ENCODE measurements around the gene ERI2. TPM values are rescaled to one million over a fixed set of nuclear protein-coding genes. Genes with fewer than 3 reads are reported as not detected.
"Not testable (repeated sequence)": the region's sequence is repeated elsewhere in the genome, so short reads cannot be mapped to it uniquely, and the experiment has no call there.

Gene ERI2
- polyA plus RNA-seq, 12 donors = 14.9 to 28.7 (median 21.1) TPM; not detected in 1

DNA sequence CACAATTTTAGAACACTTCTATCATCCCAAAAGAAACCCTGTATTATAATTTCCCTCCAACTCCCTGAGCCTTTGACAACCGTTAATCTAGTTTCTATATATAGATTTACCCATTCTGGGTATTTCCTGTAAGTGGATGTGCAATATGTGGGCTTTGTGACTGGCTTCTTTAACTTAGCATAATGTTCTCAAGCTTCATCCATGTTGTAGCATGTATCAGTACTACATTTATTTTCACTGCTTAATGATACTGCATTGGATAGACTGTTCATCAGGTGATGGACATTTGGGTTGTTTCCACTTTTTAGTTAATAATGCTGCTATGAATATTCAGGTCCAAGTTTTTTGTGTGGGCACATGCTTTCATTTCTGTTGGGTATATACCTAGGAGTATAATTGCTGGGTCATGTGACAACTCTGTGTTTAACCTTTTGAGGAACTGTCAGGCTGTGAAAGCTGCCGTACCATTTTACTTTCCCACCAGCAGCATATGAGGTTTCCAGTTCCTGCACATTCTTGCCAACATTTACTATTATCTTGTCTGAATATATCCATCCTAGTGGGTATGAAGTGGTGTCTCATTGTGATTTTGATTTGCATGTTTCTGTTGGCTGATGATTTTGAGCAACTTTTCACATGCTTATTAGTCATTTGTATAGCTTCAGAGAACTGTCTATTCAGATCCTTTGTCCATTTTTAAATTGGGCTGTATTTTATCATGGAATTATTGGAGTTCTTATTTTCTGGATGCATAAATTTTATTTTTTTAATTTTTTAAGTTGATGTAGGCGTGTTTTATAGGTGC is 16.5 kb upstream of the ERI2 start:
- no peak for DNase-seq

DNA sequence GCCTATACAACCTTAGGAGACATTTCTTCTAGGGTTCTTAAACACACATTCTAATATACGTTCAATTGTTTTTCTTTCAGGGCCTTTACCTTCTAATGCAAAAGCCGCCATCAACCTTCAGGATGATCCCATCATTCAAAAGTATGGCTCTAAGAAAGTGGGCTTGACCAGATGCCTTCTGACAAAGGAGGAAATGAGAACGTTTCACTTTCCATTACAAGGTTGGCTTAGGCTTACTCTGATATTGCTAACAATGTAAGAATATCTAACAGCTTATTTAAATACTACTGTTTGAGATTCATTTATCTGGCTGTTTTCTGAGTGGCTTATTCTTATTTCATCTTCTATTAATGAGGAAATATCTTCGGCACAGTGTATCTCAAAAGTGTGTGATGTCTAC is 15.4 kb upstream of the ERI2 start:
- no peak for DNase-seq

DNA sequence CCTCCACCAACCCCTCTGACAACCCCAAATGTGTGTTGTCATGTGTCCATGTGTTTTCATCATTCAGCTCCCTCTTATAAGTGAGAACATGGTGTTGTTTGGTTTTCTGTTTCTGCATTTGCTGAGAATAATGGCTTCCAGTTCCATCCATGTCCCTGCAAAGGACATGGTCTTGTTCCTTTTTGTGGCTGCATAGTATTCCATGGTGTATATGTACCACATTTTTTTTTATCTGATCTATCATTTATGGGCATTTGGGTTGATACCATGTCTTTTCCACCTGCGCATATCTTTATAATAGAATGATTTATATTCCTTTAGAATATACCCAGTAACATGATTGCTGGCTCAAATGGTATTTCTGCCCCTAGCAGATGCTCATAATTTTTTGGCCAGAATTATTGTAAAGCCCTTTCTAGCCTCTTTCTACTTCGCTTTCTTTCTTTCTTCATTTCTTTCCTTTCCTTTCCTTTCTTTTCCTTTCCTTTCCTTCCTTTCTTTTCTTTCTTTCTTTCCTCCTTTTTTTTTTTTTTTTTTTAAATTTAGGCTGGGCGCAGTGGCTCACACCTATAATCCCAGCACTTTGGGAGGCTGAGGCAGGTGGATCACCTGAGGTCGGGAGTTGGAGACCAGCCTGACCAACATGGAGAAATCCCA is 12.8 kb upstream of the ERI2 start:
- DNase-seq = no peak

DNA sequence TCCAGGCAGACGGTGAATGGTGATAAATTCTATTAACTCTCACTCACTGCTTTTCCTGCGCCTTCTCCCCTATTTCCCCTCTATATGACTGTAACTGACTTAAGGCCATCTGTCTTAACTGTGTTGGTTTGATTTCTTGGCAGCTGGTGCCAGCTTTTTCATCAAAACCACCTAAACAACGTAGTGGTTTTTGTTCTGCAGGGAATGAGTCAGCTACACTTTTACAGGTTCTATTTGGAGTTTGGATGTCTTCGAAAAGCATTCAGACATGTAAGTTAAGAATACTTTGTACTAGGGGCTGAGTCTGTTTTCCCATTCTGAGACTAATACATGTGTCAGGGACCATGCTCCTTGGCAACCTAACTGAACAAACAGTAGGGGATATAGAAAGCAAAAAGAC is 8.5 kb upstream of the ERI2 start:
- DNase-seq = no peak

DNA sequence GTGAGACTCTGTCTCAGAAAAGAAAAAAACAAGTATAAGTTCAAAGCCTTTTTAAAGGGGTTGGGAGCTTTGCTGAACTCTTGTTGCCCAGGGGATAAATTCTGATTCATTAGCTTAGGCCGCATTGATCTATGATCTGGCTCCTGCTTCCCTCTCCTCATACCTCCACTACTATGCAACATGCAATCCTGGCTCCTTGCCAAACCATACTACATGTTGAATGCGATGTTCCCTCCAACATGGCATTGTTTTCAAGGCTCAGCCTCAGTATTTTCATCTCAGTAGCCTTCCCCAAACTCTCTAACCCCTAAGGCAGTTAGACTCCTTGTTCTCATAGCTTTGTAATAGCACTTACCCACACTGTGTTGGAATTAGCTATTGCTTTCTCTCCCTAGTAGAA is 6.2 kb upstream of the ERI2 start:
- DNase-seq = no peak

- DNase-seq = no peak
These were observed 5.7 kb upstream of the ERI2 start for GRCh38 chr16:20811889-20812439.

DNA sequence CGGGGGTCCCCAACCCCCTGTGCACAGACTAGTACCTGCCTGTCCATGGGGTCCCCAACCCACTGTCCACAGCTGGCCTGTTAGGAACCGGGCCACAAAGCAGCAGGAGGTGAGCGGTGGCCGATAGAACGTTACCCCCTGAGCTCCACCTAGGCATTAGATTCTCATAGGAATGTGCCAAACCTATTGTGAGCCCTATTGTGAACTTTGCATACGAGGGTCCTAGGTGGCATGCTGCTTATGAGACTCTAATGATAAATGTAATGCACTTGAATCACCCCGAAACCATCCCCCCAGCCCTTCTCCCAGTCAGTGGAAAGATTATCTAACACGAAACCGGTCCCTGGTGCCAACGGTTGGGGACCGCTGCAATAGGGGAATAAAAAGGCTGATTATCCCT is 1.6 kb upstream of the ERI2 start:
- DNase-seq = no peak

- not testable (repeated sequence) for DNase-seq
These were observed 546 bp downstream of the ERI2 start for GRCh38 chr16:20805684-20806167.

GRCh38 chr16:20803561-20804214 is 2.6 kb downstream of the ERI2 start:
- DNase-seq = no peak

DNA sequence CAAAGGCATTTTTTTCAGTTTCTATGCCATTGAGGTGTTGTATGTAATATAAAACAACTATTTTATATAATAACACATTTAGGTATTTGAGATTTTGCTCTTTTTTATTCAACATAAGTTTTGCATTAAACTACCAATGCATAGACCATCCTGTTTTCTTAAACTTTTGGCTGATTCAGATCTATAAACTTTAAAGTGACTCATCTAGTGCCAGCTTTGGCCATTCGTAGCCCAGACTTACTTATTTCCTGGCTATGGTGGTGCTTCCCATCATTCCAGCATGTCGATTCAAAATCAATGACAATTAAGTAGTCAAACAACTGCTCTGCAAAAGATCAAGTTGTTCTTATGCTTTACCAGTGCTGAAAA is 3.1 kb downstream of the ERI2 start:
- no peak for DNase-seq

- DNase-seq = no peak
These were observed 5.0 kb downstream of the ERI2 start for GRCh38 chr16:20801278-20801677.

- DNase-seq = no peak
These were observed 6.7 kb downstream of the ERI2 start for GRCh38 chr16:20799599-20799998.

- no peak for DNase-seq
These were observed 7.9 kb downstream of the ERI2 start for GRCh38 chr16:20798364-20798763.

DNA sequence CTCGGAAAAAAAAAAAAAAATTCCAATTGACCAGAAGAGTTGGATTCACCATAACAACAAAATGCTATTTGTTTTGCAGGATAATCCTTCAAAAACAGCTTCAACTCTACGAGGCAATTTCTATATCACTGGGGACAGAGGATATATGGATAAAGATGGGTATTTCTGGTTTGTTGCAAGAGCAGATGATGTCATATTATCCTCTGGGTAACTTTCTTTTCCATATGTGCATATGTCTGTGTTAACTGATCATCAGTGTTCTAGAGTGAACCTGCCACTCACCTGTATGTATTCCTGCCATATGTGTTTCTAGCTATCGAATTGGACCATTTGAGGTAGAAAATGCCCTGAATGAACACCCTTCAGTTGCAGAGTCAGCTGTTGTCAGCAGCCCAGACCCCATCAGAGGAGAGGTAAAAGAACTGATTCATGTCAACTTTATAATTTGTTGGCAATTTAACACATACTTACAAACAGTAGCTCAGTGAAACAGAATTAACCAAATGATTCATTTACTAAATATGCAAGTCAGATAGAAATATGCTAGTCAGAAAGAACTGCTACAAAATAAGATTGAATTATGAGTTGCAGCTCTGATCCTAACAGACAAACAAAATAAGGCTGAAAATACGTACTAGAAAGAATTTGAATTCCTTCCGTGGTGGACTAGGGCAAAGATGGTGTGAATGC is 14.2 kb downstream of the ERI2 start:
- no peak for DNase-seq

GRCh38 chr16:20789130-20789529 is 17.1 kb downstream of the ERI2 start:
- no peak for DNase-seq

DNA sequence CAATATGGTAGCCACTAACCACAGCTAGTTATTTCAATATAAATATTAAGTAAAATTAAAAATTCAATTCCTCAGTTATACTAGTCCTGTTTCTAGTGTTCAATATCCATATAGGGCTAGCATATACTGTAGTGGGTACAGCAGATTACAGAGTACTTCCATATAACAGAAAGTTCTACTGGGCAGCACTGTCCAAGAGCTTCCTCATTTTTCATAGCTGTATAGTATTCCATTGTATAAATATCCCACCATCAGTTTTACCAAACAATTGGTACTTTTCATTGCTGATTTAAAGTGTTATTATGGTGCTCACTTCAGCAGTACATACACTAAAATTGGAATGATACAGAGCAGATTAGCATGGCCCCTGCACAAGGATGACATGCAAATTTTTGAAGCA is 22.1 kb downstream of the ERI2 start:
- no peak for DNase-seq

DNA sequence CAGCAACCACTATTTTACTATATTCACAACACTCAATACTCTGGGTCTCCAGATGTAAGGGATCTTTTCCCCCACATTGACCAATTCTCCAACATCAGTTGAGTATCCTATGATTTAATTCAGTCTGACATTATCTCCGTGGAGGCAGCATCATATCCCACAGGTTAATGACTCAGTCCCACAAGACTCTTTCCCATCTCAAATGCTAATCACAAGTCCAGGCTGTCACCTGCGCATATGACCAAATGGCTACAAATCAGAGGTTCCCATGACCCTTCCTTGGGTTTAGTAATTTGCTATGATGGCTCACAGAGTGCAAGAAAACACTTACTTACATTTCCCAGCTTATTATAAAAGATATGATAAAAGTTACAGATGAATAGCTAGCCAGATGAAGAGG is 23.8 kb downstream of the ERI2 start:
- no peak for DNase-seq

DNA sequence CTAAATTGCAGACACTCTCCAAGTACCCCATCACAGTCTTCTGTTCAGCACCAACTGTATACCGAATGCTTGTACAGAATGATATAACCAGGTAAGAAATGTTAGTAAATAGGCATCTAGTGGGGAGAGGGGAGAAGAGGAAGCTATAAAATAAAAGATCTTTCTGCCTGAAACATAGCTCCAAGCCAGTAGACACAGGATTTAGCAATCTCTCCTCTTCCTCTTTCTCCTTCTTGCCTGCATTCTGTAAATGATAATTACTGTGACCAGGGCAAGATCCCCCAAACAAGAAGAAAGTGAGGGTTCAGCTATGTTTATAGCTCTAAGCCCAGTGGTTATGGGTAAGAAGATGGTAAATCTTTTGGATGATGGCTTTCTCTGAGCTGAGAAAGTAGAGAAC is 24.6 kb downstream of the ERI2 start:
- no peak for DNase-seq

- no peak for DNase-seq
These were observed 31.4 kb downstream of the ERI2 start for GRCh38 chr16:20774703-20775362.

DNA sequence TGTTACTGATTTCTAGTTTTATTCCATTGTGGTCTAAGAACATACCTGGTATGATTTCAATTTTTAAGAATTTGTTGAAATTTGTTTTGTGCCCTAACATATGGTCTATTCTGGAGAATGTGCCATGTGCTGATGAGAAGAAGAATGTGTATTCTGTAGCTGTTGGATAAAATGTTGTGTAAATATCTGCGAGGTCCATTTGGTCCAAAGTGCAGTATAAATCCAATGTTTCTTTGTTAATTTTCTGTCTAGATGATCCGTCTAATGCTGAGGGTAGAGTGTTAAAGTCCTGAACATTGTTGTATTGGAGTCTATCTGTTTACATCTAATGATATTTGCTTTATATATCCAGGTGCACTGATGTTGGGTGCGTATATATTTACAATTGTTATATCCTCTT is 32.6 kb downstream of the ERI2 start:
- no peak for DNase-seq

DNA sequence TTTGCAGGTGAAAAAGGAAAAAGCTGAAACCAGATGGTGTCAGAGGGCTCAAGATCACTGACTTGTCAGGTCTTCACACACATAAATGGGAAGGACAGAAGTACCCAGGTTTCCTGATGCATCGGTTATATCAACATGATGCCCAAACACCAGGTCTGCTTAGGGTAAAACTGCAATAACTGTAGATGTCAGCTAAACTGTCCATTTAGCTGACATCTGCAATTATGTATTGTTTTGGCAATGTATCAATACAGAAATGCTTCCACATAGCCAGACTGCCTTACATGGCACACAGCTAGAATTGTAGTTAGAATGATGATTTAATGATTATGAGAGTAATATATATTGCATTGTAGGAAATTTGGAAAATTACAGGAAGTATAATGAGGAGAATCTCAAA is 37.5 kb downstream of the ERI2 start:
- DNase-seq = no peak

- DNase-seq = no peak
These were observed 38.2 kb downstream of the ERI2 start for GRCh38 chr16:20768121-20768520.

Measured in muscle of arm (tissue), 12 donors.